Skeletal muscle satellite cell (primary cell): Measurements from ENCODE around the gene UBXN11.

Source experiments
- H3K27me3 ChIP-seq: 2 replicates; pipeline ENCODE4 v1.7.0; 2013; ENCODE audit warnings: low read length; ENCODE audit not compliant: control insufficient read depth, insufficient read depth
- H3K36me3 ChIP-seq: 2 replicates; pipeline ENCODE4 v1.7.0; 2013; ENCODE audit warnings: mild to moderate bottlenecking, control low read depth, low read length; ENCODE audit not compliant: insufficient read depth
- H3K4me1 ChIP-seq: 2 replicates; pipeline ENCODE4 v1.7.0; 2013; ENCODE audit warnings: low read length; ENCODE audit not compliant: control insufficient read depth, insufficient read depth
- H3K4me2 ChIP-seq: 2 replicates; pipeline ENCODE4 v1.7.0; 2013; ENCODE audit warnings: mild to moderate bottlenecking, low read length
- H3K4me3 ChIP-seq: 2 replicates; pipeline ENCODE4 v1.7.0; 2013; ENCODE audit warnings: low read length
- H3K9ac ChIP-seq: 2 replicates; pipeline ENCODE4 v1.7.0; 2013; ENCODE audit warnings: mild to moderate bottlenecking, low read depth, low read length, moderate library complexity
- H3K9me3 ChIP-seq: replicated peaks from 2 replicates; pipeline ENCODE4 v1.7.0; 2013; ENCODE audit warnings: mild to moderate bottlenecking, control low read depth, low read length

UBXN11 gene

DNA sequence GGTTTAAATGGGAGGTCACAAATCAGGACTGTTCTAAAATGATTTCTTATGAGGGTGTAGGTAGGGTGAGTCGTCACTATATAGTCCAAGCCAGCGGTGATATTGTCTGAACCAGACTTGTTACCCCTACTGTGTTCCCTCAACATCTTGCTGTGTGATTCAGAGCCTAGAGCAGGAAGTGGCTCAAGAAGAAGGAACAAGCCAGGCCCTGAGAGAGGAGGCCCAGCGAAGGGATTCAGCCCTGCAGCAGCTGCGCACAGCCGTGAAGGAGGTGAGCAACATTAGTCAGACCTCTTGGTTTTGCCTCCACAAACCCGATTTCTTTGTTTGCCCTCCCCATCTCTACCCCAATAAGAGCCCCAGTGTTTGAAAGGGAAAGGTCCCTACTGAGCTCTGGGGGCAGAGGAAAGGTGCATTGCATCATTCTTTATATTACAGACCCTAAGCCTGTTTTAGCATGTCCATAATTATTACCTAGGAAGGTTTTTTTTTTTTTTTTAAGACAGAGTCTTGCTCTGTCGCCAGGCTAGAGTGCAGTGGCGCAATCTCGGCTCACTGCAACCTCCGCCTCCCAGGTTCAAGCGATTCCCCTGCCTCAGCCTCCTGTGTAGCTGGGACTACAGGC is 31.5 kb downstream of the UBXN11 start:
- H3K36me3 ChIP-seq = peaks cover 38% of the 10 kb centered on the region
- H3K4me3 ChIP-seq = no peak overlapping the region
- no peaks in the 10 kb centered on the region for H3K27me3 ChIP-seq
- H3K4me2 ChIP-seq = no peak overlapping the region
- H3K9me3 ChIP-seq = no peaks in the 10 kb centered on the region
- H3K9ac ChIP-seq = peak overlapping the region; percentile 28
- peaks cover 55% of the 10 kb centered on the region for H3K4me1 ChIP-seq

DNA sequence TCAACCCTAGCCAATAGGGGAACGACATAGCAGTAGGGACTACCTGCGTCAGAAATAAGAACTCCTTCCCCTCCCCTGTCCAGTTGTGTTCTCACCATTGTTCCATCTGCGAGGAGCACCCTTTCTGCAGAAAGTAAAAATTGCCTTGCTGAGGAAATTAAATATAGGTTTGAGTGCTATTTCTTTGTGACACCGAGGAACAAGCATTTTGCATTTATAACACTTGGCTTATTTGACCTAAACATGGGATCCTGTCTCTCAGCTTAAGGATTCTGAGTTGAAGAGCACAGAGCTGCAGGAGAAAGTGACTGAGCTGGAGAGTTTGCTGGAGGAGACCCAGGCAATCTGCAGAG is 37.3 kb downstream of the UBXN11 start:
- Histone ChIP-seq H3K9me3 (no peaks in the 10 kb centered on the region), H3K9ac (no peak overlapping the region), H3K4me1 (peaks cover under 1% of the 10 kb centered on the region), H3K4me2 (no peak overlapping the region), H3K4me3 (no peak overlapping the region), H3K36me3 (peaks cover 49% of the 10 kb centered on the region), H3K27me3 (no peaks in the 10 kb centered on the region)

DNA sequence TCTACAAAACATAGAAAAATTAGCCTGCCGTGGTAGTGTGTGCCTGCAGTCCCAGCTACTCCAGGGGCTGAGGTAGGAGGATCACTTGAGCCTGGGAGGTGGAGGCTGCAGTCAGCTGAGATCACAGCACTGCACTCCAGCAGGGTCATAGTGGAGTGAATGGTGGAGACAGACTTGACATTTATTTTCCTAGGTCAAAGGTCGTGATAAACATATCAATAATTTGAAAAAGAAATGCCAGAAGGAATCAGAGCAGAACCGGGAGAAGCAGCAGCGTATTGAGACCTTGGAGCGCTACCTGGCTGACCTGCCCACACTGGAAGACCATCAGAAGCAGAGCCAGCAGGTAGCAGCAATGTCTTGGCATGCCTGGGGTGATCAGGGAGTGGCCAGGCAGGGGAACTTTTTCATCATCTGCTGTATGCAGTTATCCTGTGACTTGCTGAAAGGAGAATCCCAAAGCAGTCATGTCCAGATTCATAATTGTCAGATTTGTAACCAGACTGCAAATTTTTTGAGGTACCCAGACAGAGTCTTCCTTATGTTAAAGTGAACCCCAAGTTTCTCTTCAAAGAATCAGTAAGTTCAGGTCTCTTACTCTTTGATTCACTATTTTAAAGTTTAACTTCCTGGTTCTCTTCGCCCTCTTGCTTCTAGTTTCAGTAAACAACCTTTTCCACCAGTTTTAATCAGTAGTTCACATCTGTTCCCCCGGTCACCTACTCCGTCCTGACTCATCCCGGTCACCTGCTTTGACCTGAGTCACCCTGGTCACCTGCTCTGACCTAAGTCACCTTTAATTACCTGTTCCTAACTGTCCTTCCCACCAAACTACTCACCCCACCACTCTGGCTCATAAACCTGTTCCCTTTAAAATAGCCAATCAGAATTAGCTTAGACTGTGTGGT is 37.9 kb downstream of the UBXN11 start:
- Histone ChIP-seq H3K36me3 (peaks cover 47% of the 10 kb centered on the region), H3K9me3 (no peaks in the 10 kb centered on the region), H3K9ac (no peak overlapping the region), H3K4me2 (no peak overlapping the region), H3K4me3 (no peak overlapping the region), H3K27me3 (no peaks in the 10 kb centered on the region), H3K4me1 (no peaks in the 10 kb centered on the region)

DNA sequence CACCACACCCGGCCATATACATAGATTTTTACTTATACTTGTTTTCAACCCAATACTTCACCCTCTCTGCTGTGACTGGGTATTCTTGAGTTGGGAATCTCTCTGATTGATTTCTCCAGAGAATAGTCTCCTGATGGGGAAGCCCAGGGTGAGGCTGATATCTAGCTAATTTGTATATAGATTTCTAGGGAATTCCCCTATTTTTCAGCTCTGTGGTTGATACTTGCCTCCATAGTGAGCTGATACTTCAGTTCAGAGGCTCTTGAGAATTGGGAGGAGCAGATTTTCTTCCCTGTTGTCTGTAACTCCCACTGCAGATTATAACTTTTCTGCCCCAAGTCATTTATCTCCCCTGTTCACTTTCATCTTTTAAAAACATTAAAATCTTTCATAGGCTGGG is 41.0 kb downstream of the UBXN11 start:
- Histone ChIP-seq H3K9ac (no peak overlapping the region), H3K27me3 (no peaks in the 10 kb centered on the region), H3K4me3 (no peak overlapping the region), H3K4me2 (no peak overlapping the region), H3K9me3 (no peaks in the 10 kb centered on the region), H3K4me1 (no peaks in the 10 kb centered on the region), H3K36me3 (peaks cover 25% of the 10 kb centered on the region)

DNA sequence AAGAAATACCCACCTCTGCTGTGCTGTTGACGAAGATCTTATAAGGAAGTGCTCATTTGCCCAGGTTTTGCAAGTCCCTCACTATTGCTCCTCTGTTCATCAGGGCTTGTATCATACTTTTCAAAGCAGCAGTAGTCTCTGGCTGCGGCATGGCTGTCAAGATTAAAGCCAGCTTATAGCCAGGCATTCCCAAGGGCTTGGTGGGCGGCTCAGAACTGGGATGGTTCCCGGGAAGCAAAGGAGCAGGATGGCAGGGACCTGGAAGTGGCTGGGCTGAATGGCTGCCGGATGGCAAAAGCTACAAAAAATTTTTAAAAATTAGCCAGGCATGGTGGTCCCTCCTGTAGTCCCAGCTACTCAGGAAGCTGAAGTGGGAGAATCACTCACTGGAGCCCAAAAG is 43.2 kb downstream of the UBXN11 start:
- Histone ChIP-seq H3K27me3 (no peaks in the 10 kb centered on the region), H3K4me2 (no peak overlapping the region), H3K4me1 (no peaks in the 10 kb centered on the region), H3K9me3 (no peaks in the 10 kb centered on the region), H3K36me3 (peaks cover 17% of the 10 kb centered on the region), H3K9ac (no peak overlapping the region), H3K4me3 (no peak overlapping the region)

DNA sequence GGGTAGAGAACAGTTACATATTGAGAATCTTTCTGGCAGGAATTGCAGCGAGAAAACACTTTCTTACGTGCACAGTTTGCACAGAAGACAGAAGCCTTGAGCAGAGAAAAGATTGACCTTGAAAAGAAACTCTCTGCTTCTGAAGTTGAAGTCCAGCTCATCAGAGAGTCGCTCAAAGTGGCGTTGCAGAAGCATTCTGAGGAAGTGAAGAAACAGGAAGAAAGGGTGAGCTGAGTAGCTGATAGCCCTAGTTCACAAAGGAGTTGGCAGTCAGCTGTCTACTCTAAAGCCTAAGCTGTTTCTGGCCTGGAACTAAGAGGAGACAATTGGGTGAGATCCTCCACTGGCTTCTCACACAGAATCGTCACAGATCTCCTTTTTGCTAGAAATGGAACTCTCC is 46.9 kb downstream of the UBXN11 start:
- H3K36me3 ChIP-seq = peaks cover 23% of the 10 kb centered on the region
- no peak overlapping the region for H3K4me3 ChIP-seq
- H3K4me1 ChIP-seq = no peaks in the 10 kb centered on the region
- no peaks in the 10 kb centered on the region for H3K27me3 ChIP-seq
- H3K9ac ChIP-seq = no peak overlapping the region
- H3K4me2 ChIP-seq = no peak overlapping the region
- no peaks in the 10 kb centered on the region for H3K9me3 ChIP-seq

DNA sequence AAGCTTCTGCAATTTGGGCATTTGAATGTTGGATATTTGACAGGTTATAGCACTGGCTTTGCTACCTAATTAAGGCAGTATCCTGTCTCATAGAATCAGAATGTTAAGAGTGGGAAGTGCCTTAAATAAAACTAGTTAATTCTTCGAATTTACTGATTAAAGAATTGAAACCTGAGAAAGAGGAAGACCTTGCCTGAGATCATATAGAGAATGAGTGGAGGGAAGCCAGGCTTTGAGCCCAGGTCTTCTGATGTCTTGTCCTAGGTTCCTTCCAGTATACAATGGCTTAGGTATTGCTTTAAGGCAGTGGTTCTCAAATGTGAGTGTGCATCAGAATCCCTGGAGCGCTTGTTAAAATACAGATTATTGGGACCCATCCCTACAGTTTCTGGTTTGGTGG is 47.4 kb downstream of the UBXN11 start:
- peaks cover 23% of the 10 kb centered on the region for H3K36me3 ChIP-seq
- no peaks in the 10 kb centered on the region for H3K27me3 ChIP-seq
- no peak overlapping the region for H3K4me3 ChIP-seq
- H3K4me2 ChIP-seq = no peak overlapping the region
- no peaks in the 10 kb centered on the region for H3K4me1 ChIP-seq
- H3K9ac ChIP-seq = no peak overlapping the region
- no peaks in the 10 kb centered on the region for H3K9me3 ChIP-seq

DNA sequence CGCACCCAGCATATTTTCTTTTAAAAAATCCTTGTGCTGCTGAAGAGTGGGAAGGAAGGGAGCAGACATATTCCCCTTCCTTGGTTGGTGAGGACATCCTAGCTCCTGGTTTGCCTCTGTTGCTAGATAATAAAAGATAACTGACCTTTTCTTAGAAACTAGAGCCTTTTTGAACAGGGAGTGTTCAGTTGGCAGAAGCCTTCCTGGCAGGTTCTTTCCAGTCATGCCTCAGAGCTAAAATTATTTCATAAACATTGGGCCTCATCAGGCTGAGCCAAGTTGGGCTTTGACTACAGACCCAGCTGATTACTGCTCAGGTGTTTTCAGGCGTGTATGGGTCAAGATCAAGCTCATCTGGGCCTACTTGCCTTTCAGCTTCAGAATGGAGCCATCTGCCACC is 49.2 kb downstream of the UBXN11 start:
- H3K4me3 ChIP-seq = no peak overlapping the region
- no peaks in the 10 kb centered on the region for H3K9me3 ChIP-seq
- no peak overlapping the region for H3K9ac ChIP-seq
- H3K4me1 ChIP-seq = no peaks in the 10 kb centered on the region
- no peak overlapping the region for H3K4me2 ChIP-seq
- H3K36me3 ChIP-seq = peaks cover 23% of the 10 kb centered on the region
- no peaks in the 10 kb centered on the region for H3K27me3 ChIP-seq

DNA sequence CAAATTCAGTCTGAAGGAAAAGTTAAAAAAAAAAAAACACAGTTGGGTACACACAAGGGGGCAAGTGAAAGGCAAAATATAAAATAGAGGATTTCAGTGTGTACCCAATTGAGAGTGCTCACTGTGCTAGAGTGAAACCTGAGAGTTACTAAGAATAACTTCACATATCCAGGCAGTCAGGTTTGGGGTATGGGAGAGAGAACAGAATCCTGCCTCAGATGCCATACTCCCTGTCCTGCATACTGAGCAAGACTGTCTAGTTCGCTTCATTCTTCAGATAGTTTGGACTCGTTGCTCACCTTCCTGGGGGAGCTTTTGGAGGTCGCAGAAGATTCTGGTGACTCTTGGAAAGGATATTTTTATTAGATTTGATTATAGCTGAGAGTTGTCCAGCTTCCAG is 52.0 kb downstream of the UBXN11 start:
- Histone ChIP-seq H3K9ac (no peak overlapping the region), H3K4me2 (no peak overlapping the region), H3K4me3 (no peak overlapping the region), H3K9me3 (no peaks in the 10 kb centered on the region), H3K27me3 (no peaks in the 10 kb centered on the region), H3K36me3 (peaks cover 17% of the 10 kb centered on the region), H3K4me1 (no peaks in the 10 kb centered on the region)

DNA sequence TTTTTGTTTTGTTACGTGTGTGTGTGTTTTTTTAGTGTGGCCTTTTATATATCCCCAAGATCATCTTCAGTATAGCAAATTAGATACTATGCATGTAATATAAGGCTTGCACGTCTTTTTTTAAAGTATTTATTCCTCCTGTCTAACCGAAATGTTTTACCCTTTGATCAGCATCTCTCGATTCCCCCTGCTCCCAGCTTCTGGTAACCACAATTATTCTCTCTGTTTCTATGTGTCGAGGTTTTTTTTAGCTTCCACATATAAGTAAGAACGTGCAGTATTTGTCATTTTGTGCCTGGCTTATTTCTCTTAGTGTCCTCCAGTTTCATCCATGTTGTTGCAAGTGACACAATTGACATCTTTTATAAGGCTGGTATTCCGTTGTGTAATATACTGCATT is 53.7 kb downstream of the UBXN11 start:
- no peak overlapping the region for H3K4me2 ChIP-seq
- no peak overlapping the region for H3K4me3 ChIP-seq
- no peaks in the 10 kb centered on the region for H3K9me3 ChIP-seq
- H3K4me1 ChIP-seq = no peaks in the 10 kb centered on the region
- H3K27me3 ChIP-seq = no peaks in the 10 kb centered on the region
- no peak overlapping the region for H3K9ac ChIP-seq
- peaks cover 15% of the 10 kb centered on the region for H3K36me3 ChIP-seq

DNA sequence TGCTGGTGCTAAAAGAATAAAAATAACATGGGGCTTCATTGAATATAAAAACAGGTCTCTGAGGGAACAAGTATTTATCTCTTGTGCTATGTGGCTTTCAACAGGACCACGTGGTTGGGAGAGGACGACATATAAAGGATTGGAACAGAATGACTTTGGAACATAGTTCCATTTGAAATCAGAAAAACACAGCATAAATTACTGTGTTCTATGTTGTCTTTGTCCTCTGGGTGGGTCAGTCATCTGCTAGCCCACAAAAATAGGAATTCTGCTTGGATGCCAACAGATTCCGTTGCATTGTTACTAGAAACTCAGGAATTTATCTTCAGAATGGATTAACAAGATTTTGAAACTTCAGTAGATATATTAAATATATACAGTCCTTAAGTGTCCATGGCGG is 66.5 kb downstream of the UBXN11 start:
- H3K4me2 ChIP-seq = peak overlapping the region; percentile 31
- peaks cover 3% of the 10 kb centered on the region for H3K36me3 ChIP-seq
- H3K4me1 ChIP-seq = peaks cover 19% of the 10 kb centered on the region
- H3K27me3 ChIP-seq = no peaks in the 10 kb centered on the region
- H3K9ac ChIP-seq = no peak overlapping the region
- no peaks in the 10 kb centered on the region for H3K9me3 ChIP-seq
- no peak overlapping the region for H3K4me3 ChIP-seq
